Bone marrow (tissue), 2 donors: Measurements from ENCODE around the gene HMMR.

Source experiments
- DNase-seq, 2 donors: peaks; one replicate each; lab custom pipeline; 2025; lab: John Stamatoyannopoulos, UW

HMMR gene

GRCh38 chr5:163459462-163459818 is 992 bp upstream of the HMMR start:
- peak in 1 of 2 donors; percentile 13 for DNase-seq

GRCh38 chr5:163459819-163460561 is 442 bp upstream of the HMMR start, which contains the start of gene NUDCD2:
TSS of gene NUDCD2 (minus strand) at chr5:163460102. CDS start at chr5:163460050, 52 bp downstream.
- DNase-seq: peak; percentile 96 to 98

GRCh38 chr5:163463063-163463435 is 2.6 kb downstream of the HMMR start:
- no peak for DNase-seq

GRCh38 chr5:163467682-163468081 is 7.2 kb downstream of the HMMR start:
- no peak for DNase-seq

GRCh38 chr5:163473635-163474243 is 13.3 kb downstream of the HMMR start:
- no peak for DNase-seq

GRCh38 chr5:163475411-163475810 is 15.0 kb downstream of the HMMR start:
- DNase-seq: peak in 1 of 2 donors; percentile 11

- DNase-seq: no peak
Observed at GRCh38 chr5:163478126-163478981, 17.9 kb downstream of the HMMR start.

- no peak for DNase-seq
Observed at GRCh38 chr5:163478982-163479271, 18.5 kb downstream of the HMMR start.

GRCh38 chr5:163489055-163489744 is 28.8 kb downstream of the HMMR start:
- DNase-seq: no peak

GRCh38 chr5:163489745-163490075 is 29.3 kb downstream of the HMMR start:
- no peak for DNase-seq

- no peak for DNase-seq
Observed at GRCh38 chr5:163496286-163496685, 35.9 kb downstream of the HMMR start.

GRCh38 chr5:163497315-163497714 is 36.9 kb downstream of the HMMR start:
- no peak for DNase-seq

- no peak for DNase-seq
Observed at GRCh38 chr5:163498886-163499285, 38.5 kb downstream of the HMMR start.

- DNase-seq: no peak
Observed at GRCh38 chr5:163502521-163502920, 42.1 kb downstream of the HMMR start.

- peak in 1 of 2 donors; percentile 69 for DNase-seq
Observed at GRCh38 chr5:163503106-163504078, 43.0 kb downstream of the HMMR start.

- DNase-seq: peak; percentile 11 to 19
Observed at GRCh38 chr5:163504079-163504931, 43.9 kb downstream of the HMMR start.

GRCh38 chr5:163505049-163505367 is 44.6 kb downstream of the HMMR start:
- DNase-seq: no peak

- DNase-seq: peak; percentile 91 to 96
Observed at GRCh38 chr5:163505368-163506094, 45.1 kb downstream of the HMMR start, which contains the start of gene MAT2B. TSS of gene MAT2B (plus strand) at chr5:163505619. CDS start at chr5:163505687, 68 bp downstream.

- DNase-seq: no peak
Observed at GRCh38 chr5:163506095-163506457, 45.6 kb downstream of the HMMR start.

- DNase-seq: peak in 1 of 2 donors; percentile 38
Observed at GRCh38 chr5:163506726-163507125, 46.3 kb downstream of the HMMR start.
